Activated naive CD4-positive, alpha-beta T cell treated with anti-CD3 and anti-CD28 coated beads, Interleukin-2, amount 10 ng/mL, durations not matched to agents 7 days and 5 days (primary cell): ENCODE data around the gene LYRM4.

ENCODE experiments used
- CTCF ChIA-PET: fragments of 350-600 bp; sonication (Branson Sonifier 250); formaldehyde crosslinking; loops from one replicate; lab custom pipeline; 2021; ENCODE audit warnings: antibody characterized with exemption; lab: Charles Lee
- DNase-seq: peaks from one replicate; pipeline ENCODE4 v3.0.0-alpha.2; 2020
- H3K27ac Mint-ChIP-seq: one replicate; pipeline ENCODE4 v1.8.0; 2021; ENCODE audit warnings: mild to moderate bottlenecking, moderate library complexity, mixed read lengths
- H3K27me3 Mint-ChIP-seq: one replicate; pipeline ENCODE4 v1.8.0; 2021; ENCODE audit warnings: mild to moderate bottlenecking, mixed read lengths
- H3K36me3 Mint-ChIP-seq: one replicate; pipeline ENCODE4 v1.8.0; 2021; ENCODE audit warnings: mixed read lengths
- H3K4me1 Mint-ChIP-seq: one replicate; pipeline ENCODE4 v1.8.0; 2021; ENCODE audit warnings: mixed read lengths
- H3K4me3 Mint-ChIP-seq: one replicate; pipeline ENCODE4 v1.8.0; 2021; ENCODE audit warnings: mild to moderate bottlenecking, moderate library complexity, mixed read lengths
- H3K9me3 Mint-ChIP-seq: one replicate; pipeline ENCODE4 v1.8.0; 2021; ENCODE audit warnings: mixed read lengths

LYRM4 gene

DNA sequence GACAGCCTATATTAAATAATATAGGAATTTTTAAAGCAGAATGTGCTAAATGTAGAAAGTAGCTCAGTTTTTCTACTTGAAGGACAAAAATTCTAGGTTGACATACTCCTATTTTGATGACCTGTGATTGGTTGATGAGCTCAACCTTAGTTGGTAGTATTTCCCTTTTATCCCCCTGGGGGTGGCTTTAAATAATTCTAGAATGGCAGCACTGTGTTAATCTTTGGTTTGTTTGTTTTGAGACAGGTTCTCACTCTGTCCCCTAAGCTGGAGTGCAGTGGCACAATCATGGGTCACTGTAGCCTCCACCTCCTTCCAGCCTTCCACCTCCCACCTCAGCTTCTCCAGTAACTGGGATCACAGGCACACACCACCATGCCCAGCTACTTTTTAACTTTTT, 29.8 kb upstream of the LYRM4 start:
- H3K4me1 Mint-ChIP-seq, result peaks cover 12% of the 10 kb centered on the region
- H3K27me3 Mint-ChIP-seq, result no peaks in the 10 kb centered on the region
- no peak overlapping the region for H3K4me3 Mint-ChIP-seq
- DNase-seq, result no peak
- CTCF ChIA-PET, result interaction anchor here (0.8 to 1.2 kb wide), 5 partner anchors 9 to 113 kb away, joined by 3 to 5 read pairs (median 3); no protein-coding TSS in a partner anchor
- no peaks in the 10 kb centered on the region for H3K9me3 Mint-ChIP-seq
- no peak overlapping the region for H3K27ac Mint-ChIP-seq
- no peaks in the 10 kb centered on the region for H3K36me3 Mint-ChIP-seq

GRCh38 chr6:5290097-5290496, 29.3 kb upstream of the LYRM4 start:
- no peak for DNase-seq
- Mint-ChIP-seq H3K9me3 (no peaks in the 10 kb centered on the region), H3K36me3 (no peaks in the 10 kb centered on the region), H3K4me1 (peaks cover 12% of the 10 kb centered on the region), H3K4me3 (no peak overlapping the region), H3K27ac (no peak overlapping the region), H3K27me3 (no peaks in the 10 kb centered on the region)
- CTCF ChIA-PET, result interaction anchor here (0.8 to 1.2 kb wide), 5 partner anchors 9 to 113 kb away, joined by 3 to 5 read pairs (median 3); no protein-coding TSS in a partner anchor

DNA sequence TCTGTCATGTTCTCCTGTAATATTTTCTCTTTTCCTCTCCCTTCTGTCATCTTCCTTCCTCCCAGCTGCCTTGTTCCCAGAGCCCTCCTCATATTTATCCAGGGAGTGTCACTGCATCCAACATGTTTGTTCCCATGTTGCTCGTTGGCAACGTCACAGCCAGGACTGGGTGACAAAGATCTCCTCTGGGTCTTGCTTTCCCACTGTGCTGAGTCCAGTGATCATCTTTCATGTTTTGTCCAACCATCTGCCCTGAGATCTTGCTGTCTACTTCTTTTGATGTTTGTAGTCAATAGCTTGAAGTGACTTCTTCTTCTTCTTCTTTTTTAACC, 27.2 kb upstream of the LYRM4 start:
- H3K4me3 Mint-ChIP-seq, result no peak overlapping the region
- no peak overlapping the region for H3K27ac Mint-ChIP-seq
- H3K9me3 Mint-ChIP-seq, result no peaks in the 10 kb centered on the region
- no peaks in the 10 kb centered on the region for H3K27me3 Mint-ChIP-seq
- CTCF ChIA-PET, result no interaction called here
- DNase-seq, result no peak
- H3K4me1 Mint-ChIP-seq, result peaks cover 1% of the 10 kb centered on the region
- no peaks in the 10 kb centered on the region for H3K36me3 Mint-ChIP-seq

- CTCF ChIA-PET, result no interaction called here
- Mint-ChIP-seq H3K27ac (no peak overlapping the region), H3K27me3 (no peaks in the 10 kb centered on the region), H3K9me3 (no peaks in the 10 kb centered on the region), H3K4me3 (no peak overlapping the region), H3K36me3 (no peaks in the 10 kb centered on the region), H3K4me1 (no peaks in the 10 kb centered on the region)
- DNase-seq, result no peak
These were observed 26.6 kb upstream of the LYRM4 start for GRCh38 chr6:5287205-5287965.

DNA sequence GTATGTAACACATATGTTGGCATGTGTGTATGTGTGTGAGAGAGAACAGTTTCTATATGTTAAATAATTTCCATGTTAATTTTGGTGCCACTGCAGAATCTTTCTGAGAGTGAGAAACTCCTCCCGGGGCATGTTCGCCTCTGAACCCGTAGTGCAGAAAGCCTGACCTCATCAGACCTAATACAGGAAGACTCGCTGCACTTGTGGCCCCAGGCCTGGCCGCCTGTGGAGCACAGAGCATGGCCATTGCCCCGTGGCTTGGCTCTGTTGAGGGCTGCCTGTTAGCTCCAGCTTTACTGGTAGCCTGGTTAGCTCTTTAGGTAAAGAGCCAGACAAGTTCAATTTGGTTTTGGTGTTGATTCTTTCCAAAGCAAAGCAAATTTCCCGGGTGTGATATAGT, 26.0 kb upstream of the LYRM4 start:
- CTCF ChIA-PET, result no interaction called here
- Mint-ChIP-seq H3K27ac (no peak overlapping the region), H3K27me3 (no peaks in the 10 kb centered on the region), H3K4me3 (no peak overlapping the region), H3K36me3 (no peaks in the 10 kb centered on the region), H3K9me3 (no peaks in the 10 kb centered on the region), H3K4me1 (no peaks in the 10 kb centered on the region)
- no peak for DNase-seq

DNA sequence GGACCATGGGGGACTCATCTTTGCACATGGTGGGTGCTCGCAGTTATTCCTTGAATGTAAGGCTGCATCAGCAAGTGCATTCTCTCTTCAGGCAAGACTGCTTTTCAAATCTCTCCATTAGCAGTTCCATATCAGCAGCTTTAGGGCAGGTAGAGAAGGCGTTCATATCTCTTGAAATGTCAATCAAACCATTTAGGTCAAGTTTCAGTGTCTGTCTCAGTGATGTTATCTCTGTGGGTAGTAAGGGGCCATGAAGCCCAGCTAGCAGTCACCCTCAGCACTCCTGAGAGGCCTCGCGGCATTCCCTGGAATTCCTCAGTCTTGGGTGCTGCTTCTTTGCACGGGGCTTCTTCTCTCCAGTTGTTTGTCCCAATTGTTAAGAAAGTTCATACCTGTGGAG, 24.8 kb upstream of the LYRM4 start:
- Mint-ChIP-seq H3K27ac (no peak overlapping the region), H3K9me3 (no peaks in the 10 kb centered on the region), H3K4me1 (peaks cover 4% of the 10 kb centered on the region), H3K27me3 (no peaks in the 10 kb centered on the region), H3K4me3 (no peak overlapping the region), H3K36me3 (no peaks in the 10 kb centered on the region)
- CTCF ChIA-PET, result no interaction called here
- DNase-seq, result no peak

GRCh38 chr6:5285081-5285480, 24.3 kb upstream of the LYRM4 start:
- Mint-ChIP-seq H3K27ac (no peak overlapping the region), H3K9me3 (no peaks in the 10 kb centered on the region), H3K4me1 (peaks cover 8% of the 10 kb centered on the region), H3K27me3 (no peaks in the 10 kb centered on the region), H3K36me3 (no peaks in the 10 kb centered on the region), H3K4me3 (no peak overlapping the region)
- no peak for DNase-seq
- CTCF ChIA-PET, result no interaction called here

- CTCF ChIA-PET, result no interaction called here
- Mint-ChIP-seq H3K27me3 (no peaks in the 10 kb centered on the region), H3K9me3 (no peaks in the 10 kb centered on the region), H3K4me3 (no peak overlapping the region), H3K36me3 (peaks cover 7% of the 10 kb centered on the region), H3K27ac (no peak overlapping the region), H3K4me1 (peaks cover 24% of the 10 kb centered on the region)
- DNase-seq, result no peak
These were observed 21.5 kb upstream of the LYRM4 start for GRCh38 chr6:5282191-5282623.

DNA sequence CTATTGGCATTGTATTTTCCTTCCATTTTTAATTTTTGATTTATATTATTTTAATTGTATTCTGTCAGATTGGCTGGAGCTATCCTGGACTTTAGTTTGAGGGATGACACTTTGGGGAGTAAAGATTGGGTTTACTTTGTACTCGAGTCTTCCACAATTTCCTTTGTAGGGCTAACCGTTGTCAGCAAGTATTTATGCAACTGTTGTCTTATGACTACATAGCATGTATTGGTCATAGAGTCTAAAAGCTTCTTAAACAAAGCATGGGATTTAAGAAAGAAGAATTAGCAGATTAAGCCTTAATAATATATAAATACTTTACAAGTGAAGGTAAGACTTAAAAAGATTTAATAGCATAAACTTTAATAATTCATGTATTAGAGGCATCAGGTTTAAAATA, 20.2 kb upstream of the LYRM4 start:
- CTCF ChIA-PET, result interaction anchor here (1.4 kb wide), 1 partner anchor 22 kb away, joined by 4 read pairs; no protein-coding TSS in a partner anchor
- Mint-ChIP-seq H3K27ac (no peak overlapping the region), H3K9me3 (no peaks in the 10 kb centered on the region), H3K4me1 (peaks cover 26% of the 10 kb centered on the region), H3K36me3 (peaks cover 7% of the 10 kb centered on the region), H3K27me3 (no peaks in the 10 kb centered on the region), H3K4me3 (no peak overlapping the region)
- DNase-seq, result no peak

DNA sequence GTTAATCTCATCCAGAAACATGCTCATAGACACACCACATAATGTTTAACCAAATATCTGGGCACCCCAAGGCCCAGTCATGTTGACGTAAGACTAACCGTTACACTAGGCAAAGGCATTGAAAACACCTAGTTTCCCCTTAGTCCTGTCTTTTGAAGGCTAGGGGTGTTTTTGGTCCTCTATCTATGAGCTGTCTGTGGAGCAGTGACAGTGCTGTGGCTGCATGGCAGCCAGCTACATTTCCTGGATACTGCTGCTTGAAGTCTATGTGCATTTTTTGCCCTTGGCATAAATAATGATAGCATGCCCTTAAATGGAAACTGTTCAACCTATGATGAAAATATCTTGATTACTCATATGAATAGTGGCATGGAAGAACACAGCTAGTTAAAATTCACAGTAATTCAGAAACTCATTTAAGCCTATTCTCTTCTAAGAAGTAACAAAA, 19.2 kb upstream of the LYRM4 start:
- peaks cover 8% of the 10 kb centered on the region for H3K36me3 Mint-ChIP-seq
- no peaks in the 10 kb centered on the region for H3K27me3 Mint-ChIP-seq
- CTCF ChIA-PET, result interaction anchor here (1.0 to 1.4 kb wide), 5 partner anchors 16 to 106 kb away, joined by 3 to 5 read pairs (median 4); partner anchors contain the start of gene FARS2

GRCh38 chr6:5278565-5279120, 17.9 kb upstream of the LYRM4 start:
- H3K4me3 Mint-ChIP-seq, result no peak overlapping the region
- CTCF ChIA-PET, result interaction anchor here (0.7 kb wide), 1 partner anchor 135 kb away, joined by 4 read pairs; no protein-coding TSS in a partner anchor
- no peaks in the 10 kb centered on the region for H3K9me3 Mint-ChIP-seq
- no peak for DNase-seq
- no peaks in the 10 kb centered on the region for H3K27me3 Mint-ChIP-seq
- peak overlapping the region; percentile 3 for H3K27ac Mint-ChIP-seq
- H3K36me3 Mint-ChIP-seq, result peaks cover 8% of the 10 kb centered on the region
- peaks cover 44% of the 10 kb centered on the region for H3K4me1 Mint-ChIP-seq

More for the DNA sequence above, 19.2 kb upstream of the LYRM4 start:
- Mint-ChIP-seq H3K4me3 (no peak overlapping the region), H3K9me3 (no peaks in the 10 kb centered on the region), H3K27ac (no peak overlapping the region), H3K4me1 (peaks cover 33% of the 10 kb centered on the region)
- DNase-seq, result no peak

DNA sequence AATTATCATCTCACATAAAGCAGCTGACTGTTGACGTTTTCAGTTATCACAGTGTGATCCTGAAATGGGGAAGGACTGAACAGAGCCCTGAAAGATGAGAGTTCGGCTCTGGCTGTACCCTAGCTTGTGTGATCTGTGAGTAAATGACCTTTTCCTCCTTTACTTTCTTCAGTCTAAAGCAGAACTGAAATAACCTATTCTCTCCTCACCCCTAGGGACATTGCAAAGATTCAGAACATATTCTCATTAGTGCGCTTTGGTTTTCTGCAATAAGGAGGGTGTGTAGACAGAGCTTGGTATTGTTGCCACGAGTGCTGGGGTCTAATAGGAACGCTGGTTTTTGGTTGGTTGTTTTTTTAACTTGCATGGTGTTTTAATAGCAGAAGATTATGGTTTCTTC, 17.3 kb upstream of the LYRM4 start:
- DNase-seq, result no peak
- Mint-ChIP-seq H3K36me3 (peaks cover 8% of the 10 kb centered on the region), H3K27me3 (no peaks in the 10 kb centered on the region), H3K4me3 (no peak overlapping the region), H3K9me3 (no peaks in the 10 kb centered on the region), H3K27ac (no peak overlapping the region), H3K4me1 (peaks cover 50% of the 10 kb centered on the region)
- CTCF ChIA-PET, result interaction anchor here (0.7 kb wide), 1 partner anchor 134 kb away, joined by 4 read pairs; no protein-coding TSS in a partner anchor

DNA sequence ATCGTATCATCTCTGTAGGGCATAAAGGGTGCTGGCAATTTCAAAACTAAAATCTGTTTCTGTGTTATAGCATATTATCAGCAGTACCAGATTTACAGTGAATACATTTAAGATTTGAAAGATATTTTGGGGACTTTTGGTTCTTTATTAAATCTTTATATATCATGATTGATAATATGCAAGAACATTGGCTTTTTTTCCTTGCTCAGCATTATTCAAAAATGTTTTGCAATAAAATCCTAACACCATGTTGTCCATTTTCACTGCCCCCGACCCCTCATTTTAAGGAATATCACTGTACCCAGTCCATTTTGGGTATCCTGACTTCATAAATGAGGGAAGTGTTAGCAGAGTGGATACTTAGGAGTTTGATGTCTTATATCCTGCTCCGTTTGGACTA, 16.8 kb upstream of the LYRM4 start:
- CTCF ChIA-PET, result interaction anchor here (0.8 to 1.8 kb wide), 3 partner anchors 13 to 134 kb away, joined by 3 to 5 read pairs (median 3); no protein-coding TSS in a partner anchor
- no peak for DNase-seq
- H3K27me3 Mint-ChIP-seq, result no peaks in the 10 kb centered on the region
- peaks cover 55% of the 10 kb centered on the region for H3K4me1 Mint-ChIP-seq
- no peak overlapping the region for H3K27ac Mint-ChIP-seq
- peaks cover 12% of the 10 kb centered on the region for H3K36me3 Mint-ChIP-seq
- no peak overlapping the region for H3K4me3 Mint-ChIP-seq
- no peaks in the 10 kb centered on the region for H3K9me3 Mint-ChIP-seq

GRCh38 chr6:5276581-5276980, 15.8 kb upstream of the LYRM4 start:
- H3K4me3 Mint-ChIP-seq, result no peak overlapping the region
- H3K4me1 Mint-ChIP-seq, result peaks cover 56% of the 10 kb centered on the region
- CTCF ChIA-PET, result interaction anchor here (1.2 to 1.8 kb wide), 5 partner anchors 10 to 133 kb away, joined by 3 to 5 read pairs (median 3); no protein-coding TSS in a partner anchor
- no peak overlapping the region for H3K27ac Mint-ChIP-seq
- no peaks in the 10 kb centered on the region for H3K9me3 Mint-ChIP-seq
- no peak for DNase-seq
- peaks cover 12% of the 10 kb centered on the region for H3K36me3 Mint-ChIP-seq
- H3K27me3 Mint-ChIP-seq, result no peaks in the 10 kb centered on the region
